ENCODE results near the gene MED17.
A peak's percentile ranks its signal among the peaks of the same experiment; 100 is the strongest.
"Not testable (repeated sequence)": the region's sequence is repeated elsewhere in the genome, so short reads cannot be mapped to it uniquely, and the experiment has no call there.

Gene MED17

GRCh38 chr11:93784145-93784934, at the start of gene MED17:
TSS of gene MED17 (plus strand) at chr11:93784282. CDS start at chr11:93784514, 232 bp downstream.
- peak; percentile 94 to 97 for DNase-seq

GRCh38 chr11:93734427-93735222, 49.5 kb upstream of the MED17 start:
- no peak for DNase-seq

- DNase-seq: no peak
Observed at GRCh38 chr11:93735627-93736026, 48.5 kb upstream of the MED17 start.

GRCh38 chr11:93736129-93736528, 48.0 kb upstream of the MED17 start:
- DNase-seq: no peak

- DNase-seq: no peak
Observed at GRCh38 chr11:93737904-93738612, 46.0 kb upstream of the MED17 start.

GRCh38 chr11:93738647-93739081, 45.4 kb upstream of the MED17 start:
- DNase-seq: no peak

GRCh38 chr11:93740031-93740729, 43.9 kb upstream of the MED17 start:
- no peak for DNase-seq

- DNase-seq: peak; percentile 30 to 49
Observed at GRCh38 chr11:93740730-93741093, 43.4 kb upstream of the MED17 start.

GRCh38 chr11:93741094-93741881, 42.8 kb upstream of the MED17 start, which contains the start of the genes C11orf54 and TAF1D:
TSS of gene C11orf54 (plus strand) at chr11:93741672. CDS start at chr11:93747394, 5,722 bp downstream.
TSS of gene TAF1D (minus strand) at chr11:93741495. CDS start at chr11:93739304, 2,191 bp downstream.
- DNase-seq: peak; percentile 95 to 97

- DNase-seq: peak in 1 of 2 donors; percentile 56
Observed at GRCh38 chr11:93741882-93742226, 42.2 kb upstream of the MED17 start.

- DNase-seq: no peak
Observed at GRCh38 chr11:93743291-93743690, 40.8 kb upstream of the MED17 start.

GRCh38 chr11:93744669-93745004, 39.4 kb upstream of the MED17 start:
- DNase-seq: no peak

GRCh38 chr11:93745005-93745755, 38.9 kb upstream of the MED17 start:
- DNase-seq: not testable (repeated sequence)

- DNase-seq: no peak
Observed at GRCh38 chr11:93746101-93746500, 38.0 kb upstream of the MED17 start.

GRCh38 chr11:93747122-93747521, 37.0 kb upstream of the MED17 start:
- no peak for DNase-seq

- DNase-seq: no peak
Observed at GRCh38 chr11:93751001-93751400, 33.1 kb upstream of the MED17 start.

GRCh38 chr11:93753241-93753640, 30.8 kb upstream of the MED17 start:
- DNase-seq: no peak

GRCh38 chr11:93756748-93757147, 27.3 kb upstream of the MED17 start:
- no peak for DNase-seq

- DNase-seq: no peak
Observed at GRCh38 chr11:93757301-93757700, 26.8 kb upstream of the MED17 start.

GRCh38 chr11:93757924-93758865, 25.9 kb upstream of the MED17 start:
- no peak for DNase-seq

All from hippocampal formation (tissue), 2 donors.